GM19463 (cell line): ENCODE data around the gene AQP12B.

ENCODE experiments used
- ATAC-seq: cut with Tn5 transposase; IDR thresholded peaks from one replicate; pipeline ENCODE4 v1.9.1; 2021; ENCODE audit warnings: mild to moderate bottlenecking, moderate library complexity; ENCODE audit not compliant: unreplicated experiment

Gene AQP12B

DNA sequence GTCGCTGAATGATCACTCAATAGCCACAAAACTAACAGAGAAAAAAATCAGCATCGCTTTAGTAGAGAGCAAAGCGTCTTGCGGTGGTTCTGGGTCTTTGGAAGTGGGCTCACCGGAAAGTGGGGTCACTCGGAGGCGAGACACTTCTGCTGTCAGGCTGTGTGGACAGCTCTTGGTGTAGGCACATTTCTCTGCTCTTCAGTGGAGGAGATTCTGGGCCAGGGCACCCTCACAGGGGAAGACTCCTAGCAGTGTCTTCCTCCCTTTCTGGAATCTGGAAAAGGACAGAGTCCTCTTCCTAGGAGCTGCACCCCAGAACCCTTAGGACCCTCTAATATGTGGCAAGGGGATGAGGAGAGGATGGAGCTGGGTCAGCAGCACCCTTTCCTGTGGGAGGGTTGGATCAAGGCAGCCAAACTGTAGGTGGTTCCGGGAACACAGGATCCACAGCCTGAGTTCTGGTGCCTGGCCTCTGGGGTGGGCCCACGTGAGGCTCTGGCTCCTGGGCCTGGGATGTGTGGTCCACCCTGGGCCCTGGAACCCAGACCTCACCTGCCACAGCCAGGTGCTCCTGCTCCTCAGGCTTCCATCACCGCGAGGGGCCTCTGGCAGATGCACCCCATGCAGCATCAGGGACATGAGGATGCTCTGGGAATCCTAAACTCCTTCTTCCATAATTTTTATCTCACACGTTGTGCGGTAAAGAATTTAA lies 32.3 kb downstream of the AQP12B start:
- ATAC-seq, result no peak

DNA sequence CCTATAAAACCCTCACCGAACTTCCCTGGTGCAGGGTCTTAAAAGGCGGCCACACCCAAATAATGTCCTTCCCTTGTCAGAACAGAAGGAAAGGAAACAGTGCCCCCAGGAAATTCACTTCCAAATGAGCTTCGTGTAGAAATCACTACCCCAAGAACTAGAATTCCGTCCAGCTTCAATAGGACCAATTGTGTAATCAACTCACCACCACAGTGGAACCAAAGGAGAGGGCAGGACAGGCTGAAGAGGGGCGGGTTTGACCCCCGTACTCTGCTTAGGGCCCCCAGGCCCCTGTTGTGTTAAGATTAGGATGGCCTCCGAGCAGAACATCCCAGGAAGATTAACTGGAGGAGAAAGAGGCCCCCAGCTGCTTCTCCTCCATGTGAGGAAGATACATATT lies 33.4 kb downstream of the AQP12B start:
- no peak for ATAC-seq

DNA sequence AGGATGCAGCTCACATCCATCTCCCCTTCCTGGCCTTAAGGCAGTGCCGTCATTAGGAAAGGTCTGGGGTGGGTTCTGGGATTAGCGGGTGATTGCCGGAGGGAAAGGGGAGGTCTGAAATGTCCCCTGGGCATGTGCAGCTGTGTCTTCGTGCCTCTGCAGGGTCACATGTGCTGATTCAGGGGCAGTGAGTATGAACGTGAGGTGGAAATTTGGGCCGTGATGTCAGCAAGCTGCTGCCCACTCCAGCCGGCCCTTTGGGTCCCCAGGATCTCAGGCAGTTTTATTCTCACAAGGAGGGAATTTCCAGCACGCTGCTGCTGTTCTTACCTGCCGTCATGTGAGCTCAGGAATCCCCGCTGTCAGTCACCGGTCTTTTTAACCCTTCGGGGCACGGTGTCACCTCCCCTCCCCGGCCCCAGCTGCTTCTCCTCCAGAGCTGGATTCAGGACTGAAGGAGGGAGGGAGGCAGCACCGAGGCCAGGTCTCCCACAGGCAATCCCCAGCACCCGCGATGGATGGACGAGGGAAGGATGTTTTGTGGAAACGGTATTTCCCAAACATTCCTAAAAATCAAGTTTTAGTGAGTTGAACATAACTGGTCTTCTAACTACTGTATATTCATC lies 33.9 kb downstream of the AQP12B start:
- ATAC-seq, result no peak

DNA sequence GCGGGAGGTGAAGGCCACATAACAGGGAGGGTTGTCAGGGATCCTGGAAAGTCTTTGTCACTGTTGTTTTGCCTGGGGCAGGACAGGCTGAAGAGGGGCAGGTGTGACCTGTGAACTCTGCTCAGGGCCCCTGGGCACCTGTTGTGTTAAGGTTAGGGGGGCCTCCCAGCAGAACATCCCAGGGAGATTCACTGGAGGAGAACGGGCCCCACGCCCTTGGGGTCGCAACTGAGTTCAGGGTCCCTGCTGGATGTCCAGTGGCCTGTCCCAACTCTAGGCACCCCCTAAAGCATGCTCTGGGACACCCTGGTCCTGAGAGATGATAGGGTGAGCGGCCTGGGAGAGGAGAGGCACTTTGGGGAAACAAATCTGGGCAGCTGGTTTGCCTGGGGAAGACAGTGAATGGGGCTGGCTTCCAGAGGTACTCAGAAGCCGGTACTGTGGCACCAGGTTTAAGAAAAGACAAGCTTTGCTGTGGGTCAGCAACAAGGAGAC lies 34.5 kb downstream of the AQP12B start:
- no peak for ATAC-seq

DNA sequence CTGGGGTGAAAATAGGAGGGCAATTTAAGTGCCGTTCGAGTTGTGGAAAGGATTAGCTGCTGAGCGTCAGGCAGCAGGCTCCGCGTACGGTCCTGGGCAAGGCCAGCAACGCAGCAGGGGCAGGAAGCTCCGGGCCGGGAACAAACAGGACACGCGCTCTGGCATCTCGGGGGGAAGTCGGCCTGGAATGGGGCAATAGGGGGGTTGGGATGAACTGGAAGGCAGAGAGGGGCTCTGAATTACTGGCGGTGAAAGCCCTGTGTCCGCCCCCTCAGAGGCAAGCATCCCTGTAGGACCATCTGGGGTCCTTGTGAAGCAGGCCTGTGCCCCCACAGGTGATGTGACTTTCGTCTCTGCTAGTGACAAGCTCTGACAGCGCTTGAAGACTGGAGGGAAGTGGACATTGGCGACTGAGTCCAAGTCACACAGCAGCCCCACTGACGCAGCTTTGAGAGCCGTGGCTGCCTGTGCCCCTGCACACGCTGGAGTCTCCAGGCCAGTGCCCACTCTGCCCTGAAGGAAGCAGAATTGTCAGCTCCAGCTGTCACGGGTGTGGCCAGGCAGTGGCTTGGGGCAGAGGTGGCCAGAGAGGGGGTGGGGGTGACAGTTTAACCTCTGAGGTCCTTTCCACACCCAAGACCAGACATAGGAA lies 35.1 kb downstream of the AQP12B start:
- ATAC-seq, result no peak

DNA sequence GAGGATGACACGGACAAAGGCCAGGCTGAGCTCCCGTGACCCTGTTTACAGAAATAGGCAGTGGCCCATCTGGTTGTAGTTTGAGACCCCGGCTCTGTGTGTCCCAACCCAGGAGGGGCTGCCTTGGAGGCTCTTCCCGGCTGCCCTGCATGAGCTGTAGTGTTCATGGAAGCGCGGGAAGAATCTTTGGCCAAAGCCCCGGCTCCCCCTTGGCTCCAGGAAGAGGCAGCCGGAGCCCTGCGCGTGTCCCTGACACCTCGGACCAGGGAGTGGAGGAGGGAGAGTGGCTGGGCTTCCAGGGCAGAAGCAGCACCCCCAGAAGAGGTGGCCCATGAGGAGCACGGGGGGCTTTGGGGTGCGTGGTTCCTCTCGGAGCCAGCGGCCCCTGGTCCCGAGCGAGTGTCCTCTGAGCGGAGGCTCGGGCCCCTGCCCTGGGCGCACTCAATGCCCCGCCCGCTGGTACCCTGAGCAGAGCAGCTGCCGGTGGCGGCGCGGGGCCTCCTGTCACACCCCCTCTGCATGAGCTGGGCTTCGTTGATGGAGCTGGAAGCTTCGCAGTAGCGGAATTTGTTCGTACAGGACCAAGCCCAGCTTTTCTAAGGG lies 35.7 kb downstream of the AQP12B start:
- ATAC-seq, result no peak

DNA sequence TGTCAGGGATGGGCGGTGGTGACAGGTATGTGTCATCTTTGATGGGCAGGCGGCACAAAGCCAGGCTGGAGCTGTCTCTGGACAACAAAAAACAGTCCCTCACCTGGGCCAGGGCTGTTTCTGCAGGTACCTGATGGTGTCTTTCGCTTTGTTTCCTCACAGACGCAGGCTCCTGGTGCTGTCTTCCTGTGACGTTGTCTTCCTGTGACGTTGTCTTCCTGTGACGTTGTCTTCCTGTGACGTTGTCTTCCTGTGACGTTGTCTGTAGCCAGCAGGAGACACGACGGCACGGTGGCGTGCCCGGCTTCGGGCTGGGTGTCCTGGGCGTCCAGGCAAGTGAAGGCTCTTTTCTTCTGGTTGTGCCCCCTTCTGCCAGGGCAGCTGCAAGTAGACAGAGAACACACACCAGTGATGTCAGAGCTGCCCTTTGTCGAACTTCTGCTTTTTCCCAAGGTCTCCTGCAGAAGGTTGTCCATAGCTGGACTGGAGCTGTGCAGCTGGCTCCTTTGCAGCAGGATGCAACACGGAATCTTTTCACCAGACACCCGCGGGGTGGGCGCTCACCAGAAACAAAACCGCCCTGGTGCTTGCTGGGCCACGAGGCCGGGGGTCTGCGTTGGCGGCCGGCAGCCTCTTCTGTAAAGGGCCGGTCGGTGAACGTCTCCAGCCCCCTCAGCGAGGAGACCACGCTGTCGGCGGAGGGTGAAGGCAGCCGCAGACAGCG lies 36.3 kb downstream of the AQP12B start:
- ATAC-seq, result no peak

DNA sequence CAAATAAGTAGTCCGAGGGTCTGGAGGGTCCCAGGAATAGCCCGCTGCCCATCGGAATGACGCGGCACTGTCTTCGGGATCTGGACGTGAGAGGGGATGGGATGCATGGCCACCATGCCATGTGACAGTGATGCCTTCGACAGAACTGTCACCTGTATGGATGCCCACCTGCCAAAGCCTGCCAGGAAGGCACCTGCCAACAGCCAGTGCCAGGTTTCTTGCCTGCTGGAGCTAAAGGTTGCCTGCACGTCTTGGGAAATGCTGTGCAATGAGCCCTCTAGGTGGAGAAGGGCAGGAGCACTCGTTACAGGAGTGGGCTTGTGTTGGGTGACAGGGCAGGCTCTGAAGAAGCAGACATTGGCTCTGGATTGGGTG lies 36.9 kb downstream of the AQP12B start:
- ATAC-seq, result no peak

DNA sequence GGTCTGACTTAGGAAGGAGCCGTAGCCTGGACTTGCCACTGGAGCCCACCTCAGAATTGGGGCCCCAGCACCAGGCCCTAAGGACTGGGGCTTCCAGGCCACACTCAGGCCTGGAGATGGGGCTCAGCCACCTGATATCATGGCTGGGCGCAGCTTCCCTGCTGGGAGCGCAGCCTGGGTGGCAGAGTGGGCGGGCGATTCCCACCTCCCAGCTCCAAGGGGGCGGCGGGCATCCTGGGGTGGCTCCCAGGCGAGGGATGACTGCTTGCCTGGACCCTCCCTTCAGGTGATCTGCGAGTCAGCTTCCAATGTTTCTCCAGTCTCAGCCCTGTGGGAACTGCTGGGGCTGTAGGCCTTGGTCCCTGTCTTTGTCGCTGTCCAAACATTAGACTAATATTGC lies 37.3 kb downstream of the AQP12B start:
- ATAC-seq, result no peak

DNA sequence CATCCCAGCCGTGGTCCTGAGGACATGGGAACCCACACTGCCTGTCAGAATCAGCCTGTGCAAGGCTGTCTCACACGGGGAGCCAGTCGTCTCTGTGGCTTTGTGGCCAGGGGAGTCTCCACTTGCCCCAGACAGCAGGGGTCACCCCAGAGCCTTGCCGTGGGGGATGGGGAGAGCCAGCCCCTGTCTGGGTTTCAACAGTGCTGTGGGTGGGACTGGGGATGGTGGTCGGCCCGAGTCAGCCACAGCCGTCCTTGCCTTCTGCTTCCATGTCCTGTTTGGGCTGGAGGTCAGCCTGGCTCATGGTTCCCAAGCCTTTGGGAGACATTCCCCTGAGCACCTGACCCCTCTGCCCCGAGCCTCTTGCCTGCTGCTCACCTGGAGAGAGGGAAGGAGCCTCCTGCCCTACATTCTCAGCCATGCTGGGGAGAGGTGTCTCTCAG lies 37.8 kb downstream of the AQP12B start:
- ATAC-seq, result no peak

DNA sequence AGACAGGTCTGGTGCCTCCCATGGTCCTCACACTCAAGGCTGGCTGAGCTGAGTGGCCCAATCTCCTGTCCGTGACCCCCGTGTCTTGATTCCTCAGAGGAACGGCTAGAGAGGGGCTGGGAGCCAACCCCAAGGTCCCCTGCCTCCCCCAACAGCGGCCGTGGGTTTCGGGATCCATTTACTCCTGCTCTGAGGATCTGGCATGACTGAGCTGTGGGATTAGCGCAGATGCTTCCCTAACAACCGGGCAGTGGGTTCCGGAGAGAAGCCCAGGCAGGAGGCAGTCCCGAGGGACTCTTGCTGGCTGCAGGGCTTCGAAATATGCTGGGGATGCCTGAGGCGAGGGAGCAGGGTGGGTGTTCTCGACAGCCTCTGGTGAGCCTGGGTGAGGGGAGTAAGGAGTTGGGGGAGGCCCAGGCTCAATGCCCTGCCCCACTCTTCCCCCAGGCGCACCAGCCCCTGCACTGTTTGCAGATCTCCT lies 38.5 kb downstream of the AQP12B start:
- ATAC-seq, result no peak

DNA sequence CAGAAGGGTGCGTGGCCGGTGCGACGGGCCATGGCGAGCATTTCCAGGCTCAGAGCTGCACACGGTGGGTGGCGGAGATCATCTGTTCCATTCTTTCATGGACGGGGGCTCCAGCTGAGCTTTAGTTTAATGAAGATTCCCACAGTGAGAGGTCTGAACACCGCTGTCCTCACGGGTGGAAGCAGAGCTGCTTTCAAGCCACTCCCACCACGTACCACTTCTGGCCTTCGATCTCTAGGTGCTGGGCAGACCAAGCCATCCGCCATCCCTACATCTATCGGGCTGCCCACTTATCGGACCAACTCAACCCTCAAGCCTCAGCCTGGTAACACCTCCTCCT lies 38.9 kb downstream of the AQP12B start:
- ATAC-seq, result no peak

DNA sequence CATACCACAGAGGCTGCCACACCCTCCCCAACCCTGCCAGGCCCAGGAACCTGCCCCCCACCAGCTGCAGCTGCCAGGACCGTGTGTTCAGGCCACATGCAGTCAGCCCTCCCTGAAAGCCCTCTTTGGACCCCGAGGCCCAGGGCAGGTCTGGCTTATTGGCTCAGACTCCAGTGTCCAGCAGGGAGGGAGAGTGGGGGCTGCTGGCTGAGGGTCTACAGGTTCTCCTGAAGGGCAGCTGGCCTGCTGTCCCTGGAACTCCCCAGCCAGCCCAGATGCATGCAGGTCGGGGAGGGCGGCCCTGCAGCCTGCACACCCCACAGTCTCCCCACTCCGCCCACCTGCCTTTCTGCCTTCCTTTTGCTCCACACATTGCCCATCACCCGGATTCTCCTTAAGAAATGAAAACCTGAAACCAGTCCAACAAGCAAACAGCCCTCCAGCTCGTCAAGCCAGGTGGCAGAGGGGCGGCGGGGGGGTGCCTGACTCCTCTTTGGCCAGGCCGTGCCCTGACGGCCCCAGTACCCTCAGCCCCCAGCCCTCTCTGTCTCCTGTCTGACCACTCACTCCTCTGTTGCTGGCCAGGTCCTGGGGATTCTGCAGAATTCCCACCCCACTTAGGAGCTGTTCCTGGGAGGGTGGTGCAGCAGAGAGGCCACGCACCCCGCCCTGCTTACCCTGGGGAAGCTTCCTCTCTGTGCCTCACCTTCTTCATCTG lies 39.4 kb downstream of the AQP12B start:
- ATAC-seq, result no peak

DNA sequence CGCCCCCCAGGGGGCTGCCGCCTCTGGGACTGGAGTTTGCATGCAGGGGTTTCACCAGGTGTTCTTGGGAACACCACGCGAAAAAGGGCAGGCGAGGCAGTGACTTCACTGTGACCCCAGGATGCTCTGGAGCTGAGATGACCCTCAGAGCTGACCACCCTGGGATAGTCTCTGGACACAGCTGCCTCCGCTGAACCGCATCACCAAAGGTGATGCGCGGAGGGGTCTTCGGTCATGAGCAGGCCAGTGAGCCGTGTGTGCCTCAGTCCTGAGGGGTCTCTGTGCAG lies 39.9 kb downstream of the AQP12B start:
- ATAC-seq, result no peak

DNA sequence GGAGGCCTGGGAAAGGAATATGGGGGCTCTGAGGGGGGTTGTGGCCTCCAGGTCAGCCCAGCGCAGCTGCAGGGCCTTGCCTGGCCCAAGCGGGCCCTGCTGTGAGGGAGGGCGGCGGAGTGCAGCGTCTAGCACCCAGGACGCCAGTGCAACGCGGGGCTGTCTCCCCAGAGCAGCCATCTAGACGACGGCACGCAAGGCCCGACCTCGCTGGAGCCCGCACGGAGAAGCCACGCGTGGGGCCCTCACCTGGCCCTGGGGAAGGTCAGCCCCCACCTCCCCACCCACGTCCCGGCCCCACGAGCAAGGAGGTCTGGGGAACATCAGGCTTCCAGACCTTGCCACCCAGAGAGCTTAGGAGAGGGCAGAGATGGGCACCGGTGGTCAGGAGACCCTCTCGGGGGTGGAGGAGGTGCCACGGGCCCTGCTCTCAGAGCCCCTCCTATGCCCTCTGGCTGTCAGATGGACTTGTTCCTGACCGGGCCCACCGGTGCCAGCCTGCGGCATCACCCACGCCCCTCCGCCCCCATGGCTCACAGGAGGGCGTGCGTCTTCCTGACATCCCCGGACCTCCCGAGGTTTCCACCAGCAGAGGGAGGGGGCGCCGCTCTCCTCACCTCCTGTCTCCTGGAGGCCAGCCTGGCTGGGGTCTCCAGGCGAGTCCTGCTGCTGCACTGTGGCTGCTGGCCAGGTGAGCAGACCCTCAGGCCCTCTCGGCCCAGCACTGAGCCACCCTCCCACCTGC lies 40.5 kb downstream of the AQP12B start:
- ATAC-seq, result no peak

DNA sequence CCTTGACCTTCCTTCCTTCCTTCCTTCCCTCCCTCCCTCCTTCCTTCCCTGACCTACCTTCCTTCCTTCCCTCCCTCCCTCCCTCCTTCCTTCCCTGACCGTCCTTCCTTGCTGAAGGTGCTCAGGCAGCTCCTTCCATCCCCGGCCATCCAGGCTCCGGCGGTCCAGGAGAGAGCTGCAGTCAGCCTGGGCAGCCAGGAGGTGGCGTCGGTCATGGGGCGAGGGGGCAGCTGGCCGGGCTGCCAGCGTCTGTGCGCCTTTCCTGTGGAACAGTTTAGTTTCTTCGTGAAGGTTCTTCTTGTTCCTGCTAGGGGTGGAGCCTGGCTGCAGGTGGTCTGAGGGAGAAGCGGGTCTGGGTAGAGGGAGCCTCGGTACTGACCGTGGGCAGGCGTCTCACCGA lies 41.7 kb downstream of the AQP12B start:
- no peak for ATAC-seq

DNA sequence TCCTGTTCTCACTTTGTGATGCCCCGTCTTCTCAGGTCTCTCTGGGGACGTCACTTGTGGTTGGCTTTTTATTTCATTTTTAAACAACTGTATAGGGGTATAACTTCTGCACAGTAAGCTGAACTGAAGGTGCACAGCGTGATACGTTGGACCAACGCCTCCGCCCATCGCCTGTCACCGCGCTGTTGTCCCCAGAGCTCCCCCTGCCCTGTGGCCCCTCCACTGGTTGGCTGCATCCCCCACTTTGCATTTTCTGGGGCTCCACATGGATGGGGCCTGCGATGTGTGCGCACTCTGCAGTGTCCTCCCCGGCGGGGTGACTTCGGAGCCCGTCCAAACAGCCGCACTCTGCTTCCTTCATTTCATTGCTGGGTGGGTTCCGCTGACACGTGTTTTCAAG lies 43.1 kb downstream of the AQP12B start:
- no peak for ATAC-seq

DNA sequence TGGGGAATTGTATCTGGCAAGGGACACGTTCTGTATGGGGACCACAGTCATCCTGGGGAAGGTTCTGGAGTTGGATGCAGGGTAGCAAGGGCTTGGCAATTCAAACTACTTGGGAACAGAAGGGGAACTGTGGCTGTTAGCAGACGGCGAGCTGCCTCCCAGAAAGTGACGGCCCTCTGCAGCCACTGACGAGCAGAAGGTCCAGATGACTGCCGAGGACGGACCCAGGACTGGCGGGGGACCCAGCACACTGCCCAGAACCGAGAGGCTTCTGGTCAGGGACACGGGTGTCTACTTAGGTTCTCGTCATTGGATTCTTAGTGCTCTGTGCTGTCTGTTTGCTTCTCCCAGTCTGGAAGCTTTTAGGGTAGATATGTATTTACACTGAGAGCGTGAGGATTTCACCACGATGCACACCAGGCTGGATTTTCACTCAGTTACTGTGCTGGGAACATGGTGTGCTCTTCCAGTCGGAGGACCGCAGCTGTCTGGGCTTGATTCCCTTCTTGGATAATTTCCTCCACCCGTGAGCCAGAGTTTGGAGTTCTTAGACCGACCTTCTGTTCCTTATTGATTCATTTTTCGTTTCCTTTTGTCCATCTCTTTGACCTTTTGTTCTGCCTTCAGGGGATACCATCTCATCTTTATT lies 44.0 kb downstream of the AQP12B start:
- ATAC-seq, result no peak

DNA sequence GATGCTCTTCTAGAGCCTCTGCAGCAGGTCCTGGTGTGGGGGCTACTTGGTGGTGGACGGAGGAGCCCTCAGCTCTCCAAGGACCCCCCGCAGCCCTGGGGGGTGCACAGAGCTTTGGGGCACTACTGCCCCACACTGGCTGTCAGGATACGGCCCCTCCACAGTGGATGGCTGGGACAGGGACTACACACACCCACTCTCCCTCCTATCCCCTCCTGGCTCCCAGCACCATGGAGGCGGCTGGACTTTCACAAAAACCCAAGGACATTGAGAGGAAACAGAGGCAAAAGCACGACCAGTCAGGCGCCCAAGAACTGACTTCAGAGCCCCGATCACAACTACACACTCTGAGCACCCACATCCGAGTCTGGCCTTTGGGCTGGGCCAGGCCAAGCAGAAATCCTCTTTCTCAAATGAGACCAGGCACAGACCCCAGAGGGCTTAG lies 44.8 kb downstream of the AQP12B start:
- ATAC-seq, result no peak
